ENCODE data around the gene COL21A1.

Gene COL21A1

GRCh38 chr6:56096541-56096940 is 150.8 kb downstream of the COL21A1 start:
- no peak overlapping the region for H3K18ac ChIP-seq (ENCODE audit: low read length)
- no peaks in the 10 kb centered on the region for H3K79me1 ChIP-seq (ENCODE audit: low read length)
- H3K79me2 ChIP-seq (ENCODE audit: control insufficient read depth, insufficient read depth, low read length, poor library complexity), result no peaks in the 10 kb centered on the region
- H4K91ac ChIP-seq (ENCODE audit: low read depth, low read length), result no peak overlapping the region
- no peaks in the 10 kb centered on the region for H3K36me3 ChIP-seq (ENCODE audit: control insufficient read depth in 1 of 2, insufficient read depth in 2 of 2, low read length in 2 of 2)
- H3K27me3 ChIP-seq (ENCODE audit: insufficient read depth, low read length), result no peaks in the 10 kb centered on the region
- no peak overlapping the region for H3K23ac ChIP-seq (ENCODE audit: low read length)
- no peak overlapping the region for H4K8ac ChIP-seq (ENCODE audit: low read depth, low read length)
- H2BK5ac ChIP-seq (ENCODE audit: low read depth, low read length, poor library complexity), result no peak overlapping the region
- no peak for DNase-seq
- H3K9ac ChIP-seq (ENCODE audit: low read length), result no peak overlapping the region
- H3K4me2 ChIP-seq (ENCODE audit: low read length), result no peak overlapping the region
- H4K12ac ChIP-seq (ENCODE audit: low read depth, low read length), result no peak overlapping the region
- no peak overlapping the region for H3K4me3 ChIP-seq (ENCODE audit: low read depth, low read length)
- no peak overlapping the region for H2BK12ac ChIP-seq (ENCODE audit: low read length)
- H2AK5ac ChIP-seq (ENCODE audit: low read length), result no peak overlapping the region
- H3K4me1 ChIP-seq (ENCODE audit: control insufficient read depth in 1 of 2, insufficient read depth in 2 of 2, low read length in 2 of 2), result peaks cover 0 to under 1% of the 10 kb centered on the region in 2 experiments
- no peaks in the 10 kb centered on the region for H3K9me3 ChIP-seq (ENCODE audit: insufficient read depth, low read depth, low read length)
- H2BK120ac ChIP-seq (ENCODE audit: insufficient read depth, low read length, poor library complexity), result no peak overlapping the region
- H3K27ac ChIP-seq (ENCODE audit: low read depth, low read length), result no peak overlapping the region
- H3K14ac ChIP-seq (ENCODE audit: low read length), result no peak overlapping the region
- no peak overlapping the region for H3K4ac ChIP-seq (ENCODE audit: low read depth, low read length)
- H2AFZ ChIP-seq (ENCODE audit: insufficient read depth, low read length, poor library complexity), result no peak overlapping the region

- Histone ChIP-seq H2BK120ac (ENCODE audit: insufficient read depth, low read length, poor library complexity) (no peak overlapping the region), H3K9me3 (ENCODE audit: insufficient read depth, low read depth, low read length) (no peaks in the 10 kb centered on the region), H3K23ac (ENCODE audit: low read length) (no peak overlapping the region), H3K27me3 (ENCODE audit: insufficient read depth, low read length) (no peaks in the 10 kb centered on the region), H3K79me2 (ENCODE audit: control insufficient read depth, insufficient read depth, low read length, poor library complexity) (no peaks in the 10 kb centered on the region), H3K4me2 (ENCODE audit: low read length) (no peak overlapping the region), H2AFZ (ENCODE audit: insufficient read depth, low read length, poor library complexity) (no peak overlapping the region), H3K4me1 (ENCODE audit: control insufficient read depth in 1 of 2, insufficient read depth in 2 of 2, low read length in 2 of 2) (peaks cover 0 to 4% of the 10 kb centered on the region in 2 experiments), H2BK12ac (ENCODE audit: low read length) (no peak overlapping the region), H3K27ac (ENCODE audit: low read depth, low read length) (no peak overlapping the region), H3K36me3 (ENCODE audit: control insufficient read depth in 1 of 2, insufficient read depth in 2 of 2, low read length in 2 of 2) (no peaks in the 10 kb centered on the region), H3K79me1 (ENCODE audit: low read length) (peaks cover 2% of the 10 kb centered on the region), H4K91ac (ENCODE audit: low read depth, low read length) (no peak overlapping the region), H3K4me3 (ENCODE audit: low read depth, low read length) (no peak overlapping the region), H4K12ac (ENCODE audit: low read depth, low read length) (no peak overlapping the region), H3K9ac (ENCODE audit: low read length) (no peak overlapping the region), H3K14ac (ENCODE audit: low read length) (no peak overlapping the region), H4K8ac (ENCODE audit: low read depth, low read length) (no peak overlapping the region), H3K18ac (ENCODE audit: low read length) (no peak overlapping the region), H3K4ac (ENCODE audit: low read depth, low read length) (no peak overlapping the region), H2AK5ac (ENCODE audit: low read length) (no peak overlapping the region), H2BK5ac (ENCODE audit: low read depth, low read length, poor library complexity) (no peak overlapping the region)
- DNase-seq, result no peak
- whole genome bisulfite sequencing (ENCODE audit: extremely low coverage, insufficient coverage, insufficient read length), result no CpG with 5 or more reads among the region's 1 CpG
Measured at GRCh38 chr6:56093776-56094175, 153.6 kb downstream of the COL21A1 start.

GRCh38 chr6:56091159-56091869 is 156.1 kb downstream of the COL21A1 start:
- WGBS (ENCODE audit: extremely low coverage, insufficient coverage, insufficient read length), result no CpG with 5 or more reads among the region's 3 CpGs
- H3K27ac ChIP-seq (ENCODE audit: low read depth, low read length), result no peak overlapping the region
- H4K8ac ChIP-seq (ENCODE audit: low read depth, low read length), result no peak overlapping the region
- H2BK5ac ChIP-seq (ENCODE audit: low read depth, low read length, poor library complexity), result peak overlapping the region; percentile 64
- peaks cover 0 to 4% of the 10 kb centered on the region in 2 experiments for H3K4me1 ChIP-seq (ENCODE audit: control insufficient read depth in 1 of 2, insufficient read depth in 2 of 2, low read length in 2 of 2)
- DNase-seq, result peak in 1 of 2 donors; percentile 61
- no peaks in the 10 kb centered on the region for H3K36me3 ChIP-seq (ENCODE audit: control insufficient read depth in 1 of 2, insufficient read depth in 2 of 2, low read length in 2 of 2)
- H4K12ac ChIP-seq (ENCODE audit: low read depth, low read length), result no peak overlapping the region
- no peak overlapping the region for H3K4me3 ChIP-seq (ENCODE audit: low read depth, low read length)
- H2AK5ac ChIP-seq (ENCODE audit: low read length), result no peak overlapping the region
- no peaks in the 10 kb centered on the region for H3K9me3 ChIP-seq (ENCODE audit: insufficient read depth, low read depth, low read length)
- H3K18ac ChIP-seq (ENCODE audit: low read length), result no peak overlapping the region
- no peak overlapping the region for H2BK120ac ChIP-seq (ENCODE audit: insufficient read depth, low read length, poor library complexity)
- no peak overlapping the region for H2BK12ac ChIP-seq (ENCODE audit: low read length)
- H3K79me1 ChIP-seq (ENCODE audit: low read length), result peaks cover 2% of the 10 kb centered on the region
- no peak overlapping the region for H3K4ac ChIP-seq (ENCODE audit: low read depth, low read length)
- no peak overlapping the region for H4K91ac ChIP-seq (ENCODE audit: low read depth, low read length)
- H3K4me2 ChIP-seq (ENCODE audit: low read length), result no peak overlapping the region
- H2AFZ ChIP-seq (ENCODE audit: insufficient read depth, low read length, poor library complexity), result no peak overlapping the region
- no peaks in the 10 kb centered on the region for H3K79me2 ChIP-seq (ENCODE audit: control insufficient read depth, insufficient read depth, low read length, poor library complexity)
- H3K14ac ChIP-seq (ENCODE audit: low read length), result no peak overlapping the region
- H3K9ac ChIP-seq (ENCODE audit: low read length), result no peak overlapping the region
- no peaks in the 10 kb centered on the region for H3K27me3 ChIP-seq (ENCODE audit: insufficient read depth, low read length)
- no peak overlapping the region for H3K23ac ChIP-seq (ENCODE audit: low read length)

- no peak for DNase-seq
- Histone ChIP-seq H3K79me2 (ENCODE audit: control insufficient read depth, insufficient read depth, low read length, poor library complexity) (no peaks in the 10 kb centered on the region), H3K4ac (ENCODE audit: low read depth, low read length) (no peak overlapping the region), H2AK5ac (ENCODE audit: low read length) (no peak overlapping the region), H2AFZ (ENCODE audit: insufficient read depth, low read length, poor library complexity) (no peak overlapping the region), H2BK12ac (ENCODE audit: low read length) (peak overlapping the region; percentile 53), H3K9me3 (ENCODE audit: insufficient read depth, low read depth, low read length) (no peaks in the 10 kb centered on the region), H3K14ac (ENCODE audit: low read length) (no peak overlapping the region), H2BK5ac (ENCODE audit: low read depth, low read length, poor library complexity) (no peak overlapping the region), H3K4me3 (ENCODE audit: low read depth, low read length) (no peak overlapping the region), H4K91ac (ENCODE audit: low read depth, low read length) (no peak overlapping the region), H2BK120ac (ENCODE audit: insufficient read depth, low read length, poor library complexity) (no peak overlapping the region), H3K36me3 (ENCODE audit: control insufficient read depth in 1 of 2, insufficient read depth in 2 of 2, low read length in 2 of 2) (no peaks in the 10 kb centered on the region), H3K79me1 (ENCODE audit: low read length) (peaks cover 2% of the 10 kb centered on the region), H3K23ac (ENCODE audit: low read length) (no peak overlapping the region), H3K9ac (ENCODE audit: low read length) (no peak overlapping the region), H3K18ac (ENCODE audit: low read length) (no peak overlapping the region), H4K8ac (ENCODE audit: low read depth, low read length) (no peak overlapping the region), H3K27me3 (ENCODE audit: insufficient read depth, low read length) (no peaks in the 10 kb centered on the region), H4K12ac (ENCODE audit: low read depth, low read length) (no peak overlapping the region), H3K27ac (ENCODE audit: low read depth, low read length) (no peak overlapping the region), H3K4me2 (ENCODE audit: low read length) (no peak overlapping the region), H3K4me1 (ENCODE audit: control insufficient read depth in 1 of 2, insufficient read depth in 2 of 2, low read length in 2 of 2) (peaks cover 0 to 4% of the 10 kb centered on the region in 2 experiments)
- WGBS (ENCODE audit: extremely low coverage, insufficient coverage, insufficient read length), result no CpG with 5 or more reads among the region's 4 CpGs
Measured at GRCh38 chr6:56088641-56089040, 158.7 kb downstream of the COL21A1 start.

Data from trophoblast cell (in vitro differentiated cells and primary cell).